AG09319 (cell line): ENCODE data around the gene CAMTA1.

Source experiments
- DNase-seq: peaks from one replicate; pipeline ENCODE4 v3.0.0-alpha.2; 2010; ENCODE audit warnings: low read depth; ENCODE audit errors: extremely low read depth
- CTCF ChIP-seq: IDR thresholded peaks from 2 replicates; pipeline ENCODE4 v1.5.1; 2011; ENCODE audit warnings: low read depth, mild to moderate bottlenecking, inconsistent platforms, low read length, moderate library complexity

CAMTA1 gene

GRCh38 chr1:7693662-7694061, 908.4 kb downstream of the CAMTA1 start:
- DNase-seq, result no peak
- no peak for TF ChIP-seq CTCF

- TF ChIP-seq CTCF, result no peak
- no peak for DNase-seq
Observed at GRCh38 chr1:7694600-7695496, 909.6 kb downstream of the CAMTA1 start.

- DNase-seq, result no peak
Observed at GRCh38 chr1:7695497-7696117, 910.4 kb downstream of the CAMTA1 start.

GRCh38 chr1:7698641-7699040, 913.4 kb downstream of the CAMTA1 start:
- DNase-seq, result no peak
- TF ChIP-seq CTCF, result no peak

More at GRCh38 chr1:7695497-7696117, 910.4 kb downstream of the CAMTA1 start:
- no peak for TF ChIP-seq CTCF

- no peak for DNase-seq
- no peak for TF ChIP-seq CTCF
Observed at GRCh38 chr1:7702365-7702764, 917.1 kb downstream of the CAMTA1 start.

GRCh38 chr1:7703321-7704213, 918.3 kb downstream of the CAMTA1 start:
- no peak for TF ChIP-seq CTCF
- DNase-seq, result no peak
